Immature natural killer cell (primary cell): ENCODE measurements around the gene SHH. TPM values are rescaled to one million over a fixed set of nuclear protein-coding genes. Genes with fewer than 3 reads are reported as not detected.
A peak's percentile ranks its signal among the peaks of the same experiment; 100 is the strongest.
"Not testable (repeated sequence)": the region's sequence is repeated elsewhere in the genome, so short reads cannot be mapped to it uniquely, and the experiment has no call there.

ENCODE experiments used
- DNase-seq, 3 donors: peaks; one replicate each; pipeline ENCODE4 v3.0.0; 2022; ENCODE audit warnings: mixed read lengths in 1 of 3
- H3K27ac Mint-ChIP-seq, 6 donors: one replicate each; pipeline ENCODE4 v1.8.0; 2020; ENCODE audit warnings: mixed read lengths in 6 of 6, mild to moderate bottlenecking in 5 of 6, inconsistent platforms in 4 of 6, moderate library complexity in 3 of 6
- H3K27me3 Mint-ChIP-seq, 3 donors: one replicate each; pipeline ENCODE4 v1.8.0; 2020 to 2021; ENCODE audit warnings: low read depth in 3 of 3, mild to moderate bottlenecking in 3 of 3, mixed read lengths in 3 of 3, moderate library complexity in 3 of 3, inconsistent platforms in 1 of 3
- H3K36me3 Mint-ChIP-seq, 3 donors: one replicate each; pipeline ENCODE4 v1.8.0; 2020; ENCODE audit warnings: mixed read lengths in 3 of 3, inconsistent platforms in 2 of 3, mild to moderate bottlenecking in 2 of 3
- H3K4me1 Mint-ChIP-seq, 2 donors: one replicate each; pipeline ENCODE4 v1.8.0; 2020; ENCODE audit warnings: inconsistent platforms in 2 of 2, mild to moderate bottlenecking in 2 of 2, mixed read lengths in 2 of 2, moderate library complexity in 1 of 2
- H3K4me3 Mint-ChIP-seq, 5 donors: one replicate each; pipeline ENCODE4 v1.8.0; 2020; ENCODE audit warnings: mild to moderate bottlenecking in 5 of 5, mixed read lengths in 5 of 5, inconsistent platforms in 3 of 5, moderate library complexity in 3 of 5
- H3K9me3 Mint-ChIP-seq, 6 donors: one replicate each; pipeline ENCODE4 v1.8.0; 2020; ENCODE audit warnings: mild to moderate bottlenecking in 6 of 6, mixed read lengths in 6 of 6, inconsistent platforms in 4 of 6, moderate library complexity in 3 of 6
- polyA plus RNA-seq, 3 donors: library from polyadenylated mRNA; unstranded; fragments of 300-500 nt; fragmentation: Illumina TruSeq; gene quantifications; one replicate each; pipeline ENCODE4 v1.2.3, GENCODE V29; 2021

The SHH gene
- polyA plus RNA-seq, 3 donors from 2014 or later = not detected

DNA sequence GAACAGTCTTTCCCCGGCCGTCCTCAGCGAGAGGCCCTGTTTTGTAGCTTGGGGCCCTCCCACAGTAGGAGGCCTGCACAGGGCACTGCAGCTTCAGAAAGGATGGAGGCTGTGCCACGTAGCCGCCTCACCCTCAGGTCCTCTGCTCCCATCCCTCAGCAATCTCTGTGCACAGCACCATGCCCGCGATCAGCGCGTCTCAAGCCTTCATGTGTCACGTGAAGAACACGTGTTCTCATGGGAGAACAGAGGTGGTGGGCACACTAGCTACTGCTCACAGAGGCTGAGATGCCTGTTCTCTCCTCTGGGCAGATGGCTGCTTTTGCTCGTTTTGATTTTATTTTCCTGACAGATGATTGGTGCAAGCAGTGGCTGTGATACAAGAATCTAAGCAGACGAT is 8.5 kb upstream of the SHH start:
- H3K9me3 Mint-ChIP-seq = no peaks in the 10 kb centered on the region
- H3K4me3 Mint-ChIP-seq = no peak overlapping the region
- no peak overlapping the region for H3K27ac Mint-ChIP-seq
- H3K4me1 Mint-ChIP-seq = peaks cover 5 to 10% of the 10 kb centered on the region in 2 donors
- no peaks in the 10 kb centered on the region for H3K36me3 Mint-ChIP-seq
- peaks cover 3 to 14% (median 10%) of the 10 kb centered on the region in 3 donors for H3K27me3 Mint-ChIP-seq
- DNase-seq = no peak

DNA sequence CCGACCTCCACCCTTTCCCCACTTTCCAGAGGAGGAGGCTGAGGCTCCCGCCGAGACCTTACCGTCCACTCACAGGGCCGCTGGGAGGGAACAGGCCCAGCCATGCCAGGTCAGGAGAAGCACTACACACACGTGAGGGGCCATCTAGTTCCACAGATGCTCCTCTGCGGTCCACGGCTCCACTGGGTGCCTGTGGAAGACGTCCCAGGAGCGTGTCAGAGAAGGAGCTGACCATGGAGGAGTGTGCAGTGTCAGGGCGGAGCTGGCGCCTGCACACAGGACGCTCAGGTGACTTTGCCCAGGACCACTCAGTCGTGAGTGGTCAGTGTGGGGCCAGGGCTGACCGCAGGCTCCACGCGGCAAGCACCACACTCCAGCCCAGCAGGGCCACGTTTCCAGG is 8.0 kb upstream of the SHH start:
- peaks cover 5 to 20% (median 8%) of the 10 kb centered on the region in 3 donors for H3K27me3 Mint-ChIP-seq

GRCh38 chr7:155819186-155819585 is 6.9 kb upstream of the SHH start:
- Mint-ChIP-seq H3K4me3 (no peak overlapping the region), H3K36me3 (no peaks in the 10 kb centered on the region), H3K9me3 (no peaks in the 10 kb centered on the region), H3K27me3 (peaks cover 5 to 15% (median 6%) of the 10 kb centered on the region in 3 donors), H3K4me1 (peaks cover 8 to 10% of the 10 kb centered on the region in 2 donors), H3K27ac (no peak overlapping the region)
- DNase-seq = no peak

More for the DNA sequence above, 8.0 kb upstream of the SHH start:
- no peak for DNase-seq
- Mint-ChIP-seq H3K4me1 (peaks cover 8 to 10% of the 10 kb centered on the region in 2 donors), H3K27ac (no peak overlapping the region), H3K4me3 (no peak overlapping the region), H3K36me3 (no peaks in the 10 kb centered on the region), H3K9me3 (no peaks in the 10 kb centered on the region)

DNA sequence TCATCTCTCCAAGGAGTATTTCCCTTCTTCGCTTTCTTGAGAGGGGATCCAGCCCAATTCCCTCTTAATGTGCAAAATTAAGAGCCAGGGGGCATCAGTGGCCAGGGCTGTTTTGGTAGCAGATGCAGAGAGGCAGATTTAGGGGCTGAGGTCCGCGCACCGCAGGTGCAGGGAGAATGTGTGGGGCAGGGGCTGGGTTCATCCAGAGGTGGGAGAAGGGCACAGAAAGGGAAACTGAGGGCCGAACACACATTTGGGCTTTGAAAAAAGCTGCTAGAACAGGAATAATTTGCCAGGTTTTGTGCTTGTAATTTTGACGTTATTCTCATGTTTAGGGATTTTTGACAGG is 6.5 kb upstream of the SHH start:
- Mint-ChIP-seq H3K4me3 (no peak overlapping the region), H3K4me1 (peaks cover 8 to 10% of the 10 kb centered on the region in 2 donors), H3K36me3 (no peaks in the 10 kb centered on the region), H3K27me3 (peaks cover 8 to 18% (median 9%) of the 10 kb centered on the region in 3 donors), H3K9me3 (no peaks in the 10 kb centered on the region), H3K27ac (no peak overlapping the region)
- DNase-seq = no peak

GRCh38 chr7:155818154-155818819 is 6.0 kb upstream of the SHH start:
- peaks cover 0 to 2% (median 0%) of the 10 kb centered on the region in 6 donors for H3K9me3 Mint-ChIP-seq
- H3K27ac Mint-ChIP-seq = no peak overlapping the region
- peaks cover 7 to 8% of the 10 kb centered on the region in 2 donors for H3K4me1 Mint-ChIP-seq
- no peaks in the 10 kb centered on the region for H3K36me3 Mint-ChIP-seq
- DNase-seq = no peak
- H3K4me3 Mint-ChIP-seq = no peak overlapping the region
- peaks cover 9 to 18% (median 10%) of the 10 kb centered on the region in 3 donors for H3K27me3 Mint-ChIP-seq

DNA sequence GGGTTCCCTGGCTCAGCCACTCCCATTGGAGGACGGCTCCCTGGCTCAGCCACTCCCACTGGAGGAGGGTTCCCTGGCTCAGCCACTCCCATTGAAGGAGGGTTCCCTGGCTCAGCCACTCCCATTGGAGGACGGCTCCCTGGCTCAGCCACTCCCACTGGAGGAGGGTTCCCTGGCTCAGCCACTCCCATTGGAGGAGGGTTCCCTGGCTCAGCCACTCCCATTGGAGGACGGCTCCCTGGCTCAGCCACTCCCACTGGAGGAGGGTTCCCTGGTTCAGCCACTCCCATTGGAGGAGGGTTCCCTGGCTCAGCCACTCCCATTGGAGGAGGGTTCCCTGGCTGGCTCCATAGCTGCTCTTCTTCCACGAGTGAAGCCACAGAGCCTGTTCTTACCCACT is 5.3 kb upstream of the SHH start:
- H3K27me3 Mint-ChIP-seq = peaks cover 9 to 16% (median 13%) of the 10 kb centered on the region in 3 donors
- not testable (repeated sequence) for H3K9me3 Mint-ChIP-seq, H3K4me1 Mint-ChIP-seq, DNase-seq, H3K36me3 Mint-ChIP-seq, H3K27ac Mint-ChIP-seq, H3K4me3 Mint-ChIP-seq

- Mint-ChIP-seq H3K36me3 (no peaks in the 10 kb centered on the region), H3K9me3 (peaks cover 0 to 2% (median 0%) of the 10 kb centered on the region in 6 donors), H3K4me3 (no peak overlapping the region), H3K27ac (no peak overlapping the region), H3K27me3 (peaks cover 11 to 19% (median 13%) of the 10 kb centered on the region in 3 donors), H3K4me1 (peaks cover 0 to 6% of the 10 kb centered on the region in 2 donors)
- no peak for DNase-seq
Observed at GRCh38 chr7:155816996-155817395, 4.7 kb upstream of the SHH start.

DNA sequence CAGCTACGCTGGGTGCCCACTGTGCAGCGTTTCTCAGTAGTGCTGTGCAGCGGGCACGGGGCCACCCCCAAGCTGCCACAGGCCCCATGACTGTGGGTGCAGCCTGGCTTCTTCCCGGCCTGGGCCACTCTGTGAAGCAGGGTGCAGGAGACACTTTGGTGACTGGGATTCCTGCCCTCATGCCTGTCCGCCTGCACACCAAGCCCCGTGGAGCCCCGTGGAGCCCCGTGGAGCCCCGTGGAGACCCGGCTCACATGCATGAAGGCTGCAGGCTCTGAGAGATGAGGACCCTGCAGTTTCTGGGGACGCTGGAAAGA is 3.9 kb upstream of the SHH start:
- Mint-ChIP-seq H3K4me3 (no peak overlapping the region), H3K4me1 (peaks cover 0 to 8% of the 10 kb centered on the region in 2 donors), H3K9me3 (peaks cover 0 to 2% (median 0%) of the 10 kb centered on the region in 6 donors), H3K36me3 (no peaks in the 10 kb centered on the region), H3K27ac (no peak overlapping the region), H3K27me3 (peaks cover 11 to 26% (median 18%) of the 10 kb centered on the region in 3 donors)
- no peak for DNase-seq

- Mint-ChIP-seq H3K4me3 (peak overlapping the region in 1 of 5 donors; percentile 45), H3K4me1 (peaks cover 0 to 8% of the 10 kb centered on the region in 2 donors), H3K27me3 (peaks cover 11 to 23% (median 19%) of the 10 kb centered on the region in 3 donors), H3K9me3 (peaks cover 0 to 2% (median 0%) of the 10 kb centered on the region in 6 donors), H3K27ac (no peak overlapping the region), H3K36me3 (no peaks in the 10 kb centered on the region)
- DNase-seq = peak; percentile 12 to 15 (median 12)
Observed at GRCh38 chr7:155815332-155816191, 3.3 kb upstream of the SHH start.

- Mint-ChIP-seq H3K27ac (no peak overlapping the region), H3K9me3 (peaks cover 0 to 2% (median 0%) of the 10 kb centered on the region in 6 donors), H3K27me3 (peaks cover 11 to 23% (median 17%) of the 10 kb centered on the region in 3 donors), H3K4me1 (peaks cover 0 to 8% of the 10 kb centered on the region in 2 donors), H3K36me3 (no peaks in the 10 kb centered on the region), H3K4me3 (no peak overlapping the region)
- no peak for DNase-seq
Observed at GRCh38 chr7:155814316-155815276, 2.3 kb upstream of the SHH start.

GRCh38 chr7:155813546-155814315 is 1.5 kb upstream of the SHH start:
- peaks cover 10 to 26% (median 17%) of the 10 kb centered on the region in 3 donors for H3K27me3 Mint-ChIP-seq
- no peak for DNase-seq
- H3K27ac Mint-ChIP-seq = no peak overlapping the region
- peaks cover 0 to 8% of the 10 kb centered on the region in 2 donors for H3K4me1 Mint-ChIP-seq
- H3K4me3 Mint-ChIP-seq = no peak overlapping the region
- peaks cover 0 to 2% (median 0%) of the 10 kb centered on the region in 6 donors for H3K9me3 Mint-ChIP-seq
- no peaks in the 10 kb centered on the region for H3K36me3 Mint-ChIP-seq

DNA sequence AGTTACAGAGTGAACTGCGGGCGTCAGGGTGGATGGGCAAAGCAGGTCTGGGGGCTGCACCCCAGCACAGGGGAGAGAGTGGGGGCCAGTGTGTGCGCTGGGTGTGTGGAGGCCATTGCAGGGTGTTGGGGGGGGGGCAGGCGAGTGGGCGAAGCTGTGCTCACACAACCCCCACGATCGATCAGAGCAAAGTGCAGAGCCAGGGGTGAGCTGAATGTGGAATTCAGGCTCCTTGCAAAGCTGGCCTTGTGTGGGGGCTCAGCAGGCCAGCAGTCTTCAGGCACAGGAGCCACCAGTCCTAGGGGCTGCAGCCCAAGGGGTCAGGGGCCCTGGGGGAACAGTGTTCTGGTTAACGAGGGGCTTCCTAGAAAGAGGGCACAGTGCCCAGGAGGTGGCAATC is 862 bp upstream of the SHH start:
- H3K36me3 Mint-ChIP-seq = no peaks in the 10 kb centered on the region
- H3K27me3 Mint-ChIP-seq = peaks cover 10 to 27% (median 17%) of the 10 kb centered on the region in 3 donors
- peaks cover 0 to 8% of the 10 kb centered on the region in 2 donors for H3K4me1 Mint-ChIP-seq
- no peak overlapping the region for H3K27ac Mint-ChIP-seq
- no peak for DNase-seq
- H3K9me3 Mint-ChIP-seq = peaks cover 0 to 2% (median 0%) of the 10 kb centered on the region in 6 donors
- no peak overlapping the region for H3K4me3 Mint-ChIP-seq

DNA sequence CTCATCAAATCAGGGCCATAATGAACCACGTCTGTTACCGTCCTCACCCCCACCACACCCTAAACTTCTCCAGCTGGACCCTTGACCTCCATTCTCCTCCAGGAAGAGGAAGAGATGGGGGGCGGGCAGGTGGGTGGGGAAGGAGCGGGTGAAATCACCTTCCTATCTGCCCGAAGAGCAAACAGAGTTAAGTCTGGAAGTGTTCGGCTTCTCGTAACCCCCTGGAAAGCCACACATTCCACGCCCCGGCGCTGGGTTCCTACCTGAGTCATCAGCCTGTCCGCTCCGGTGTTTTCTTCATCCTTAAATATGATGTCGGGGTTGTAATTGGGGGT is 736 bp downstream of the SHH start:
- Mint-ChIP-seq H3K27ac (no peak overlapping the region), H3K36me3 (no peaks in the 10 kb centered on the region), H3K4me3 (no peak overlapping the region)

More for the DNA sequence above, 736 bp downstream of the SHH start:
- peaks cover 16 to 30% (median 28%) of the 10 kb centered on the region in 3 donors for H3K27me3 Mint-ChIP-seq
- peaks cover 0 to 8% of the 10 kb centered on the region in 2 donors for H3K4me1 Mint-ChIP-seq
- H3K9me3 Mint-ChIP-seq = peaks cover 0 to 2% (median 0%) of the 10 kb centered on the region in 6 donors
- DNase-seq = no peak
